SU-DHL-6 (cell line): ENCODE results near the gene TMEM163.

ENCODE experiments used
- H2AFZ ChIP-seq: fragments of 200-600 bp; sonication (generic); 2 replicates; pipeline ENCODE4 v1.6.1; 2014; ENCODE audit warnings: low read depth, mild to moderate bottlenecking, moderate library complexity, mixed read lengths, antibody characterized with exemption, low read length; ENCODE audit not compliant: severe bottlenecking
- H3F3A ChIP-seq: fragments of 200-600 bp; shearing (Covaris generic); 2 replicates; pipeline ENCODE4 v1.6.0; 2016; ENCODE audit warnings: antibody characterized with exemption, mild to moderate bottlenecking; ENCODE audit not compliant: insufficient read depth
- H3K27ac ChIP-seq: fragments of 200-600 bp; sonication (generic); 2 replicates; pipeline ENCODE4 v1.5.1; 2016; ENCODE audit warnings: low read depth, mild to moderate bottlenecking, low read length, moderate library complexity, mixed read lengths
- H3K27me3 ChIP-seq: fragments of 200-600 bp; sonication (generic), shearing (Covaris generic); 2 replicates; pipeline ENCODE4 v1.6.0; 2014; ENCODE audit warnings: mild to moderate bottlenecking, low read length
- H3K36me3 ChIP-seq: fragments of 200-600 bp; sonication (generic); 2 replicates; pipeline ENCODE4 v1.6.1; 2014; ENCODE audit warnings: mild to moderate bottlenecking, low read length, mixed read lengths
- H3K4me2 ChIP-seq: fragments of 300-600, 200-600 bp; shearing (Covaris generic), sonication (generic); 2 replicates; pipeline ENCODE4 v1.6.0; 2014; ENCODE audit warnings: low read length, low read depth, mild to moderate bottlenecking; ENCODE audit not compliant: poor library complexity, severe bottlenecking
- H3K4me3 ChIP-seq: fragments of 200-600 bp; sonication (generic); 2 replicates; pipeline ENCODE4 v1.5.1; 2014; ENCODE audit warnings: antibody characterized with exemption, low read length, mild to moderate bottlenecking, mixed read lengths; ENCODE audit not compliant: insufficient read depth, poor library complexity, severe bottlenecking
- H3K79me2 ChIP-seq: fragments of 200-600 bp; sonication (generic); 2 replicates; pipeline ENCODE4 v1.6.1; 2014; ENCODE audit warnings: mild to moderate bottlenecking, low read length, moderate library complexity; ENCODE audit not compliant: insufficient read depth
- H3K9ac ChIP-seq: fragments of 200-600 bp; sonication (generic); 2 replicates; pipeline ENCODE4 v1.7.0; 2014; ENCODE audit warnings: mild to moderate bottlenecking, low read length
- H3K9me2 ChIP-seq: fragments of 200-600 bp; sonication (generic); replicated peaks from 2 replicates; pipeline ENCODE4 v1.6.1; 2014; ENCODE audit warnings: low read length; ENCODE audit not compliant: insufficient read depth
- H3K9me3 ChIP-seq: fragments of 200-600 bp; sonication (generic); 2 replicates; pipeline ENCODE4 v1.6.1; 2014; ENCODE audit warnings: low read length, mixed read lengths; ENCODE audit not compliant: insufficient read depth
- H4K20me1 ChIP-seq: fragments of 200-600 bp; sonication (generic); 2 replicates; pipeline ENCODE4 v1.6.1; 2014; ENCODE audit warnings: low read depth, mild to moderate bottlenecking, antibody characterized with exemption, low read length, moderate library complexity, mixed read lengths
- CTCF ChIP-seq: fragments of 200-600 bp; sonication (generic); IDR thresholded peaks from one replicate; pipeline ENCODE4 v1.5.1; 2017; ENCODE audit warnings: antibody characterized with exemption, mild to moderate bottlenecking, low read length, moderate library complexity; ENCODE audit not compliant: insufficient read depth, poor library complexity, severe bottlenecking
- EZH2phosphoT487 ChIP-seq: fragments of 200-600 bp; sonication (generic), shearing (Covaris generic); conservative IDR thresholded peaks from 2 replicates; pipeline ENCODE4 v1.6.1; 2018; ENCODE audit warnings: mild to moderate bottlenecking, antibody characterized with exemption, low read length, moderate library complexity, mixed read lengths

Gene TMEM163

GRCh38 chr2:134683561-134684112 is 35.2 kb downstream of the TMEM163 start:
- Histone ChIP-seq H3K27ac (no peak overlapping the region), H3K9me2 (no peaks in the 10 kb centered on the region), H3K9ac (no peak overlapping the region), H3K79me2 (no peaks in the 10 kb centered on the region), H2AFZ (no peak overlapping the region), H3K4me3 (no peak overlapping the region), H3F3A (no peaks in the 10 kb centered on the region), H3K4me2 (no peak overlapping the region), H3K36me3 (no peaks in the 10 kb centered on the region), H3K9me3 (no peaks in the 10 kb centered on the region), H4K20me1 (no peaks in the 10 kb centered on the region), H3K27me3 (no peaks in the 10 kb centered on the region)
- TF ChIP-seq CTCF, result no peak

GRCh38 chr2:134682726-134683125 is 36.1 kb downstream of the TMEM163 start:
- no peaks in the 10 kb centered on the region for H3K79me2 ChIP-seq
- no peaks in the 10 kb centered on the region for H3K9me2 ChIP-seq
- H3K4me2 ChIP-seq, result no peak overlapping the region
- TF ChIP-seq EZH2phosphoT487, result no peak
- no peak for TF ChIP-seq CTCF
- no peaks in the 10 kb centered on the region for H3F3A ChIP-seq
- no peaks in the 10 kb centered on the region for H3K27me3 ChIP-seq
- no peaks in the 10 kb centered on the region for H3K36me3 ChIP-seq
- H3K4me3 ChIP-seq, result no peak overlapping the region
- H3K27ac ChIP-seq, result no peak overlapping the region
- no peak overlapping the region for H3K9ac ChIP-seq
- H3K9me3 ChIP-seq, result no peaks in the 10 kb centered on the region
- H4K20me1 ChIP-seq, result no peaks in the 10 kb centered on the region
- no peak overlapping the region for H2AFZ ChIP-seq

- Histone ChIP-seq H3K27ac (no peak overlapping the region), H3F3A (no peaks in the 10 kb centered on the region), H3K9me3 (no peaks in the 10 kb centered on the region), H3K36me3 (no peaks in the 10 kb centered on the region), H2AFZ (no peak overlapping the region), H3K27me3 (no peaks in the 10 kb centered on the region), H3K9ac (no peak overlapping the region), H3K9me2 (no peaks in the 10 kb centered on the region), H3K4me2 (no peak overlapping the region), H3K79me2 (no peaks in the 10 kb centered on the region), H4K20me1 (no peaks in the 10 kb centered on the region), H3K4me3 (no peak overlapping the region)
- no peak for TF ChIP-seq EZH2phosphoT487
- TF ChIP-seq CTCF, result no peak
Measured at GRCh38 chr2:134681201-134681600, 37.6 kb downstream of the TMEM163 start.
